CD4-positive, alpha-beta T cell (primary cell): Measurements from ENCODE around the gene KDM1B. TPM values are rescaled to one million over a fixed set of nuclear protein-coding genes. Genes with fewer than 3 reads are reported as not detected.

Experiments used
- ATAC-seq: fragments of 200-7000 bp; cut with Tn5 transposase; one replicate; pipeline ENCODE4 v1.10.0; 2022; ENCODE audit warnings: mild to moderate bottlenecking; ENCODE audit not compliant: poor library complexity
- CTCF ChIA-PET: fragments of 350-600 bp; sonication (Branson Sonifier 250); formaldehyde crosslinking; loops from one replicate; lab custom pipeline; 2021; ENCODE audit warnings: antibody characterized with exemption, inconsistent platforms; lab: Charles Lee
- POLR2A ChIA-PET: fragments of 350-600 bp; sonication (Branson Sonifier 250); formaldehyde crosslinking; loops from one replicate; lab custom pipeline; 2021; ENCODE audit warnings: antibody characterized with exemption, inconsistent platforms; lab: Charles Lee
- DNase-seq, 14 experiments: peaks; one replicate each; pipeline ENCODE4 v3.0.0-alpha.2; 2013 to 2020; ENCODE audit warnings: mixed read lengths in 2 of 14
- H3K27ac ChIP-seq, 2 donors: one replicate each; pipeline versions ENCODE4 v1.5.1 to v1.7.0; 2013; ENCODE audit warnings: low read length in 2 of 2, low read depth in 1 of 2, mild to moderate bottlenecking in 1 of 2
- H3K27me3 ChIP-seq, 2 experiments: 1 replicate in 1 of 2; 2 replicates in 1 of 2; pipeline versions ENCODE4 v1.6.1 to v1.7.0; 2013; ENCODE audit warnings: low read length in 2 of 2, control low read depth in 1 of 2, mild to moderate bottlenecking in 1 of 2, moderate library complexity in 1 of 2; ENCODE audit not compliant: insufficient read depth in 2 of 2, control insufficient read depth in 1 of 2
- H3K36me3 ChIP-seq: one replicate; pipeline ENCODE4 v1.6.1; 2013; ENCODE audit warnings: low read length, control low read depth; ENCODE audit not compliant: insufficient read depth
- H3K4me1 ChIP-seq: one replicate; pipeline ENCODE4 v1.6.1; 2013; ENCODE audit warnings: low read length, control low read depth; ENCODE audit not compliant: insufficient read depth
- H3K4me3 ChIP-seq: one replicate; pipeline ENCODE4 v1.5.1; 2013; ENCODE audit warnings: mild to moderate bottlenecking, low read length, moderate library complexity
- H3K9me3 ChIP-seq, 2 experiments: 1 replicate in 1 of 2; 2 replicates in 1 of 2; pipeline versions ENCODE4 v1.6.1 to v1.7.0; 2013; ENCODE audit warnings: low read length in 2 of 2, mild to moderate bottlenecking in 2 of 2, control low read depth in 1 of 2, moderate library complexity in 1 of 2; ENCODE audit not compliant: control insufficient read depth in 1 of 2, insufficient read depth in 1 of 2
- H3K27ac Mint-ChIP-seq: one replicate; pipeline ENCODE4 v1.8.0; 2020; ENCODE audit warnings: mixed read lengths
- H3K27me3 Mint-ChIP-seq: one replicate; pipeline ENCODE4 v1.8.0; 2021; ENCODE audit warnings: mixed read lengths
- H3K36me3 Mint-ChIP-seq: one replicate; pipeline ENCODE4 v1.8.0; 2021; ENCODE audit warnings: low read depth, mixed read lengths
- H3K4me1 Mint-ChIP-seq: one replicate; pipeline ENCODE4 v1.8.0; 2021; ENCODE audit warnings: low read depth, mixed read lengths
- H3K4me3 Mint-ChIP-seq: one replicate; pipeline ENCODE4 v1.8.0; 2020; ENCODE audit warnings: mild to moderate bottlenecking, mixed read lengths
- H3K9me3 Mint-ChIP-seq: one replicate; pipeline ENCODE4 v1.8.0; 2020; ENCODE audit warnings: mixed read lengths
- intact Hi-C, 2 experiments: fragments of 100-400 bp; cut with DNase I in 1 of 2; cut with micrococcal nuclease in 1 of 2; formaldehyde crosslinking; loops; one replicate each; pipeline versions ENCODE4 v1.15.1 to v1.9.0; 2023 to 2025; cut with DNase I, micrococcal nuclease
- total RNA-seq, 174 experiments: library from RNA in 2 of 174; stranded (reverse) in 2 of 174; gene quantifications; one replicate each; pipeline ENCODE4 v1.2.3 and lab custom pipeline; 2021 to 2026
- TF ChIP-seq, protein P1 (sequence below): fragments of 200-600 bp; IDR thresholded peaks from one replicate; pipeline ENCODE4 v1.8.0; 2022; ENCODE audit warnings: antibody characterized with exemption, mild to moderate bottlenecking

The KDM1B gene
- total RNA-seq, 2 experiments from 2014 or later: 4.4 to 6.0 TPM

DNA sequence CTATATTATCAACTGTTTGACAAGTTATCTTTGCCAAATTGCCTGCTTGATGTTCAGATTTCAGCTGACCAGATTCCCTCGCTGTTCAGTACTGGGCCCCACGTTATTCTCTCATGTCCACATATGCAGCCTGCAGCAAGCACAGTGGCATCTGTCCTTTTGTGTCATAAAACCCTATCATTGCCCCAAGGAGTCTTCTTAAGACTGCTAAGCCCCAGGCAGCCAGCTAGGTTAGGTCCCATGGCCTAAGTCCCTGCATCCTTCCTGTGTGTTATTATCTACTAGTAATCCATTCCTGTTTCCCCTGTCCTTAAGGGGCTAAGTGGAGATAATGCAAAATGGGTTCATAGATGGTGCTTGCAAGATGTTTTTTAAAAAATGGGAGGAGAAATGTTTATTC lies 7.2 kb downstream of the KDM1B start:
- H3K36me3 ChIP-seq: peaks cover 37% of the 10 kb centered on the region
- ChIA-PET POLR2A (no interaction called here), CTCF (interaction anchor here (1.2 kb wide), 1 partner anchor 96 kb away, joined by 5 read pairs; no protein-coding TSS in a partner anchor)
- H3K4me3 ChIP-seq: no peak overlapping the region
- H3K9me3 ChIP-seq: no peaks in the 10 kb centered on the region
- intact Hi-C loops: no loop called here
- Mint-ChIP-seq H3K9me3 (no peaks in the 10 kb centered on the region), H3K36me3 (peaks cover 61% of the 10 kb centered on the region), H3K4me3 (no peak overlapping the region), H3K4me1 (no peaks in the 10 kb centered on the region), H3K27ac (no peak overlapping the region), H3K27me3 (no peaks in the 10 kb centered on the region)
- ATAC-seq (no peak), DNase-seq (no peak)
- H3K27me3 ChIP-seq: no peaks in the 10 kb centered on the region
- H3K27ac ChIP-seq: no peak overlapping the region
- TF ChIP-seq, protein P1, sequence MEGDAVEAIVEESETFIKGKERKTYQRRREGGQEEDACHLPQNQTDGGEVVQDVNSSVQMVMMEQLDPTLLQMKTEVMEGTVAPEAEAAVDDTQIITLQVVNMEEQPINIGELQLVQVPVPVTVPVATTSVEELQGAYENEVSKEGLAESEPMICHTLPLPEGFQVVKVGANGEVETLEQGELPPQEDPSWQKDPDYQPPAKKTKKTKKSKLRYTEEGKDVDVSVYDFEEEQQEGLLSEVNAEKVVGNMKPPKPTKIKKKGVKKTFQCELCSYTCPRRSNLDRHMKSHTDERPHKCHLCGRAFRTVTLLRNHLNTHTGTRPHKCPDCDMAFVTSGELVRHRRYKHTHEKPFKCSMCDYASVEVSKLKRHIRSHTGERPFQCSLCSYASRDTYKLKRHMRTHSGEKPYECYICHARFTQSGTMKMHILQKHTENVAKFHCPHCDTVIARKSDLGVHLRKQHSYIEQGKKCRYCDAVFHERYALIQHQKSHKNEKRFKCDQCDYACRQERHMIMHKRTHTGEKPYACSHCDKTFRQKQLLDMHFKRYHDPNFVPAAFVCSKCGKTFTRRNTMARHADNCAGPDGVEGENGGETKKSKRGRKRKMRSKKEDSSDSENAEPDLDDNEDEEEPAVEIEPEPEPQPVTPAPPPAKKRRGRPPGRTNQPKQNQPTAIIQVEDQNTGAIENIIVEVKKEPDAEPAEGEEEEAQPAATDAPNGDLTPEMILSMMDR: no peak
- H3K4me1 ChIP-seq: no peaks in the 10 kb centered on the region

- Histone ChIP-seq H3K27me3 (no peaks in the 10 kb centered on the region), H3K36me3 (peaks cover 45% of the 10 kb centered on the region), H3K9me3 (peaks cover 0 to 3% of the 10 kb centered on the region in 2 experiments), H3K4me3 (no peak overlapping the region), H3K27ac (no peak overlapping the region), H3K4me1 (no peaks in the 10 kb centered on the region)
- ChIA-PET CTCF (no interaction called here), POLR2A (interaction anchor here (1.3 kb wide), 1 partner anchor 10 kb away, joined by 5 read pairs; no protein-coding TSS in a partner anchor)
- ATAC-seq: no peak
- intact Hi-C loops: no loop called here
- Mint-ChIP-seq H3K36me3 (peaks cover 79% of the 10 kb centered on the region), H3K4me1 (no peaks in the 10 kb centered on the region), H3K27me3 (no peaks in the 10 kb centered on the region), H3K4me3 (no peak overlapping the region), H3K27ac (no peak overlapping the region), H3K9me3 (peaks cover 3% of the 10 kb centered on the region)
- TF ChIP-seq, protein P1: no peak
- no peak for DNase-seq
Observed at GRCh38 chr6:18165751-18166150, 10.5 kb downstream of the KDM1B start.

- Histone ChIP-seq H3K27me3 (no peaks in the 10 kb centered on the region), H3K9me3 (peaks cover 0 to 3% of the 10 kb centered on the region in 2 experiments), H3K4me3 (no peak overlapping the region), H3K4me1 (no peaks in the 10 kb centered on the region), H3K27ac (no peak overlapping the region), H3K36me3 (peaks cover 43% of the 10 kb centered on the region)
- H3K4me3 Mint-ChIP-seq: no peak overlapping the region
- ChIA-PET CTCF (no interaction called here), POLR2A (interaction anchor here (1.3 kb wide), 1 partner anchor 10 kb away, joined by 5 read pairs; no protein-coding TSS in a partner anchor)
- no peaks in the 10 kb centered on the region for H3K4me1 Mint-ChIP-seq
- ATAC-seq (no peak), DNase-seq (no peak)
- intact Hi-C loops: no loop called here
- TF ChIP-seq, protein P1: no peak
- H3K36me3 Mint-ChIP-seq: peaks cover 79% of the 10 kb centered on the region
- H3K27ac Mint-ChIP-seq: no peak overlapping the region
- peaks cover 3% of the 10 kb centered on the region for H3K9me3 Mint-ChIP-seq
- H3K27me3 Mint-ChIP-seq: no peaks in the 10 kb centered on the region
Observed at GRCh38 chr6:18166312-18167036, 11.3 kb downstream of the KDM1B start.
